NCI-H2107 treated with DMSO at 0.1 percent for 48 hours (cell line): ENCODE results near the gene USP21.

ENCODE experiments used
- DNase-seq: peaks from one replicate; lab custom pipeline; 2025; ENCODE audit not compliant: unreplicated experiment; lab: John Stamatoyannopoulos, UW

USP21 gene

DNA sequence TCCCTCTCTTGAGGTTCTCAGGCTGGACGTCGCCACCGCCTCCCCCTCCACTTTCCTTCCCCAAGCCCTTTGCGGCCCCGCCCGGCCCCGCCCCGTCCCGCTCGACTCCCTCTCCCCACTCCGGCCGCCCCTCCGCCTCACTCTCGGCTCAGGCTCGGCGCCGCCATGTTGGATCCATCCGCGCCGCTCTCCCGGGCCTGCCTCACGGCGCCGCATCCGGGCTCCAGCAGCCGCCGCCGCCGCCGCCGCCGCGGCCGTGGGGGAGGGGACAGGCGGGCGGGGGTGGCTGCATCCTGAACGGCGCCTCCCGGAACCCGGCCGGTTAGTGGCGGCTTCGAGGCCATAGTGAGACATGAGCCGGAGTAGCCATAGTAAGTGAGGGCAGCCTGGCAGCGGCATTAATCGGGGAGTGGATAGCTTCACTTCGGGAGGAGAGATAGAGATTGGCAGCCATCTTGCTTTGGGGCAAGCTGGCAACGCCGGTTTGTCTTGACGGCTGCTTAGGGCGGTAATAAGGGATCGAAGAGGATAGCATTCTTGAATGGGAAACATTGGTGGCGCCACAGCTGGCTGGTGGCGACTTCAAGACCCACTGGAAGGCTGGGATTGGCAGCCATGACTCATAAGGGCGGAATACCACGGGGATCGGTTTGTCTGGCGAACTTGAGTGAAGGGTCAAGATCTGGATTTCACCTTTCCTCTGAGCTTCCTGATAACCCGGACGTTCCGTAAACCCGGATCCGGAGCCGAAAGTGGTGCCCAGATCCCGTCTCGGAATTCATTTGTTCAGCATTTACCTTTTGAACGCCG, 26.7 kb upstream of the USP21 start, which contains the start of gene DEDD:
TSS of gene DEDD (minus strand) at position 258 of the 810 bp plus-strand sequence. CDS start 8,205 bp downstream, outside the sequence.
- peak; percentile 99 for DNase-seq

- no peak for DNase-seq
Measured at GRCh38 chr1:161133220-161133740, 26.0 kb upstream of the USP21 start.

DNA sequence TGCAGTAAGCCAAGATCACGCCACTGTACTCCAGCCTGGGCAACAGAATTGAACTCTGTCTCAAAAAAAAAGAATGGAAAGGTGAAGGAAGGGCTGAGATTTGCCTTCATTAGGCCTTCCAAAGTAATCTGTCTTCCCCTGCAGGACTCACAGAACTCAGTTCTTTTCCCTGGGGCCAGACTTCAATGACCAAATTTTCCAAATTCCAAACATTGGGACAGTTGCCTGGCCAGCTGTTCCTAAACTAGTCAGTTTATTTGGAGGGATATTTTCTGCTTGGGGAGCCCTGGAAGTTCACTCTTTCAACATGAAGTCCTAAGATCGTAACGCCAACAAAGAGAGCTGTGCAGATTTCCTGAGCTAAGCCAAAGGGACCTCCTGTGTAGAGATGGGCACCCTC, 21.4 kb upstream of the USP21 start:
- DNase-seq, result no peak

DNA sequence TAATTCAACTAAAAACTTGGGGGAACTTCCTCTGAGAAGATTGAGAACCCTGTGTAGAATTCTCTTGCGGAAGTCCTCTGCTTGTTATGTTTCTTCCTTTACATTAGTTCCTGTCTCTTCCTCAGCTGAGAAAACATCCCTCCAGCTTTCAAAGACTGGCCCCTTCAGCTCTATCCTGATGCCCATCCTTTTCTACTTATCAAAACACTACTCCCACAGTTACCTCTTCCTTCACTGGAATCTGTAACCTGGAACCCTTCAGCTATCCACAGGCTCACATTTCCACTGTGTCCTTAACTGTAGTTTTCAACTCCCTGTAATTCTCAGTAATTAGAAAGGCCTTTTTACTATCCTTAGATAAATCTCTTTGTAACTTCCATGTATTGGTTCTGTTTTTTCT, 20.9 kb upstream of the USP21 start:
- no peak for DNase-seq

GRCh38 chr1:161139766-161140165, 19.5 kb upstream of the USP21 start:
- DNase-seq, result peak; percentile 51

- DNase-seq, result no peak
Measured at GRCh38 chr1:161140755-161141400, 18.4 kb upstream of the USP21 start.

DNA sequence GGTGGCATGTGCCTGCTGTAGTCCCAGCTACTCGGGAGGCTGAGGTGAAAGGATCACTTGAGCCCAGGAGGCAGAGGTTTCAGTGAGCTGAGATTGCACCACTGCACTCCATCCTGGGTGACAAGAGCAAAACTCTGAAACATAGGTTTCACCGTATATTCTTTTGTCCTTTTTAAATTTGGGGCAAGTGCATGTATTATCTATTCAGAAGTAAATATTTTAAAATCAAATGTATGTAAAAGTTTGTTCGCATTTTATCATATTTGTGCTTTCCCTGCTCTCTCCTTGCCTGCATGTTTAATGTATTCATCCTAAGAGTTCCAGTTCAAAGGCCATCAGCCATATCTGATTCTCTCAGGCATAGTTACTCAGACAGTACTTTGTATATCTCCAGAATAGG, 13.5 kb upstream of the USP21 start:
- no peak for DNase-seq

DNA sequence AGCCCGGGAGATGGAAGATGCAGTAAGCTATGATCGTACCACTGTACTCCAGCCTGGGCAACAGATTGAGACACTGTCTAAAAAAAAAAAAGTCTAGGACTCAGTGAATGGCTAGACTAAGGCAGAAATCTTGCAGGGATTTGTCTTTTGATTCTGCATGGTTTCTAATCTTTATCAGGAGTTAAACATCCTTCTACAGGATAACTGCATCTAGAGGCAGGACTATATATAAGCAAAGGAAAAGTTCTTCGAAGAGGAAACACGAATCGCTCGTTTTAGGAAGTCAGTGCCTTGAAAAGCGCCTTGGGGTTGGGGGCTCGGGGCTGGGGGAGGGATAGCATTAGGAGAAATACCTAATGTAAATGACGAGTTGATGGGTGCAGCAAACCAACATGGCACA, 6.1 kb upstream of the USP21 start:
- no peak for DNase-seq

- peak; percentile 90 for DNase-seq
Measured at GRCh38 chr1:161153682-161154337, 5.5 kb upstream of the USP21 start, which contains the start of gene UFC1. Gene UFC1, plus strand, starts transcription at chr1:161153978. Its CDS starts 20 bp downstream, at chr1:161153998.

- no peak for DNase-seq
Measured at GRCh38 chr1:161157867-161158266, 1.4 kb upstream of the USP21 start.

DNA sequence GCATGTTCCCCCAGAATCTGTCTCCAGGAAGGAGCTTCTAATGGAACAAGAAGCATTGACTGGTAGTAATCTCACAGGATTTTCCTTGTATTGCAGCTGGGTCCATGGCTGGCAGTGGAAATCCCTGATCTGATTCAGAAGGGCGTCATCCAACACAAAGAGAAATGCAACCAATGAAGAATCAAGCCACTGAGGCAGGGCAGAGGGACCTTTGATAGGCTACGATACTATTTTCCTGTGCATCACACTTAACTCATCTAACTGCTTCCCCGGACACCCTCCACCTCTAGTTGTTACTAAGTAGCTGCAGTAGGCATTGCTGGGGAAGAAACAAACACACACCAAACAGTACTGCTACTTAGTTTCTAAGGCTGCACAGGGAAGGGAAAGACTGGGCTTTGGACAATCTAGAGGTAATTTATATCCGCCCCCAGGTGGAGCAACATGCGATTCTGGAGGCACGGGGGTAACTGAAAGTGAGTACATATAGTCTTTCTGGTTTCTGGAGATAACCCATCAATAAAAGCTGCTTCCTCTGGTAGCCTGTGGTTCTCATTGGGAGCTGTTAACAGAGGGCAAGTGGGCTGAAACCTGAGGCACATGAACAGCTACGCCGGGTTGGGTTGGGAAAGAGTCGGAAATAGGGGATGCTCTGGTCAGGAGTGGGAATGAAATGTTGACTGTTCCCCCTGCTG, 837 bp upstream of the USP21 start:
- DNase-seq, result no peak

GRCh38 chr1:161159913-161160243, 578 bp downstream of the USP21 start:
- DNase-seq, result no peak

- DNase-seq, result no peak
Measured at GRCh38 chr1:161160671-161161145, 1.4 kb downstream of the USP21 start.

DNA sequence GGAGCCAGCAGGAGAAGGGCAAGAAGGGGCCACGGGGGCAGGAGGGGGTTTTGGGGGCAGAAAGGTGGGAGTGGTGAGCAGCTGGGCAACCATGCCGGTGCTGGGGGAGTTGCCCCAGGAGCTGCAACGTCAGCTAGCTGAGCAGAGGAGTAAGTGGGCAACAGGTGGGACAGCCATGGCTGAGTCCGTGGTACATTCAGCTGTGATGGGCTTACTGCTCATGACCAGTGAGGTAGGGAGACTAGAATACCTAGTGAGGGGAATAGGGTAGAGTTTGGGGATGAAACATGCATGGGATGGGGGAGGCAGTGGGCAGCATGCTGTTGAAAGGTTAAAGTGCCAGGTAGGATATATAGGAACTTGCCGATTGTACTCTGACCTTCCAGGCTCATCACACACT, 2.4 kb downstream of the USP21 start:
- DNase-seq, result no peak

DNA sequence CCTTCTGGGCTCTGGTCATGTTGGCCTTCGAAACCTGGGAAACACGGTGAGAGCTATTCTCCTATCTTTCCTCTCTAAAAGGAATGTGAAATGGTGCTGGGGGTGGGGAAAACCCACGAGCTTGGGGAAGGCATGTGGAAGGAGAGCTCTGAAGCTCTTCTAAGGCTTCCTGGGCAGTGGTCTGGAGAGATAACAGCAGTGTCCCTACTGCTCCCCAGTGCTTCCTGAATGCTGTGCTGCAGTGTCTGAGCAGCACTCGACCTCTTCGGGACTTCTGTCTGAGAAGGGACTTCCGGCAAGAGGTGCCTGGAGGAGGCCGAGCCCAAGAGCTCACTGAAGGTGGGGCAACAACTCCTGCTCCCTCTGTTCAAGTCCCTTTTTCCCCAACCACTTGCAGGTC, 2.8 kb downstream of the USP21 start:
- no peak for DNase-seq

DNA sequence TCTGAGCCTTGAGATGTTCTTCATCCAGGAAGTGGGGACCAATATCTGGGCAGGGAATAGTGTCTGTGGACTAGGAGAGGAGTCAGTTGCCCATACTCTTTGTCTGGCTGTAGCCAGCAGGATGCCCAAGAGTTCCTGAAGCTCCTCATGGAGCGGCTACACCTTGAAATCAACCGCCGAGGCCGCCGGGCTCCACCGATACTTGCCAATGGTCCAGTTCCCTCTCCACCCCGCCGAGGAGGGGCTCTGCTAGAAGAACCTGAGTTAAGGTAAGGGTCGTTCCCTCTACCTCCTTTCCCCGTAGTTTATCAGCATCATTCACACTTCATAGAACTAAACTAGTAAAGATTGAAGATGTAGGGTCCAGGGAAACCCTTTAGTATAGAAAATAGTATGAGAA, 3.5 kb downstream of the USP21 start:
- no peak for DNase-seq

DNA sequence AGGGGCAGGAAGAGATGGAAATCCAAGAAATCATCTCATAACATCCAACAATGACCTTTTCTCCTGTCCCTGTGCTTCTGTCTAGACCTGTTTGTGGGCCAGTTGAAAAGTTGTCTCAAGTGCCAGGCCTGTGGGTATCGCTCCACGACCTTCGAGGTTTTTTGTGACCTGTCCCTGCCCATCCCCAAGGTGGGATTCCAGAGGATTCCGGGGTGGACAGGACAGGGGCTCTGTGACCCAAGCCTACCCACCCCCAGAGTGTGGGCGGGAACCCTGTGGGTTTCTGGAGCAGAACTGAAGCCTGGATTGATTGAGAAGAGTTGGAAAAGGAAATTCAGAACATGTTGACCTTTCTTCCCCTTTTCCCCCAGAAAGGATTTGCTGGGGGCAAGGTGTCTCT, 4.5 kb downstream of the USP21 start:
- DNase-seq, result no peak

GRCh38 chr1:161164901-161165610, 5.8 kb downstream of the USP21 start:
- no peak for DNase-seq

- peak; percentile 99 for DNase-seq
Measured at GRCh38 chr1:161165742-161166668, 6.7 kb downstream of the USP21 start, which contains the start of gene PPOX. Gene PPOX, plus strand, starts transcription at chr1:161166426. Its CDS starts 422 bp downstream, at chr1:161166848.
